ENCODE measurements around the gene RANBP3L. TPM values are rescaled to one million over a fixed set of nuclear protein-coding genes. Genes with fewer than 3 reads are reported as not detected.

The RANBP3L gene
- polyA plus RNA-seq, 2 of the 4 experiments (the other 2 are of a cell fraction), result not detected

DNA sequence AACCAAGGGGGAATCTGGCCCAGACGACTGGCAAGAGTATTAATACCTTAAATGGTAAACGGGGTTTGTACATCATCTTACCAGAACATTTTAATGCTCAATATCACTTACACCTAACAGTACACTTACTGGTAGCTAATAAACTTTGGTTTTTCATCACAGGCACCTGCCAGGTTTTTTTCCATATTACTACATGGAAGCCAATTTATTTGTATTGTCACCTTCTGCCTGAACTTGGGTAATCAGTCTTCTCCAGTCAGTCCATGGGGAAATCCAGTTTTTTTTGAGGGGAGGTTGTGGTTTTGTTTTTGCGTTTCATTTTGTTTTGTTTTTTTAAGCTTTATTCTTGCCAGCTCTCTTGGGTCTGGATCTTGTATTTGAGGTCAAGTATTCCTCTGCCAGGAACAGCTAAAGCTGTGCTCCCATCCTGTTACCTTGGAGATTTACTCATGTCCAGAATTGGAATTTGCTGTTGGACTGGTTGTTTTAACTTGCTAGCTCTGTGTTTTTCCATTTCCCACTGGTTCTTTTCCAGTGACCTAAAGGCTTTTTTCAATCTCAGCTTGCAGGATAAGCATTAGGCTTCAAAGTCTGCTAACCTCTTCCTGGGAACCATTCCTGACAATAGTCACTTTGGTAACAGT, 48.9 kb downstream of the RANBP3L start (continued):
- TF ChIP-seq FOSL2 (IDR thresholded peaks at IDR 0.05) (no peak), FOSL2 (CRISPR knock-in tag; IDR thresholded peaks at IDR 0.05) (no peak), CHD2 (IDR thresholded peaks at IDR 0.05; ENCODE audit: low read length, partially characterized antibody) (no peak)

DNA sequence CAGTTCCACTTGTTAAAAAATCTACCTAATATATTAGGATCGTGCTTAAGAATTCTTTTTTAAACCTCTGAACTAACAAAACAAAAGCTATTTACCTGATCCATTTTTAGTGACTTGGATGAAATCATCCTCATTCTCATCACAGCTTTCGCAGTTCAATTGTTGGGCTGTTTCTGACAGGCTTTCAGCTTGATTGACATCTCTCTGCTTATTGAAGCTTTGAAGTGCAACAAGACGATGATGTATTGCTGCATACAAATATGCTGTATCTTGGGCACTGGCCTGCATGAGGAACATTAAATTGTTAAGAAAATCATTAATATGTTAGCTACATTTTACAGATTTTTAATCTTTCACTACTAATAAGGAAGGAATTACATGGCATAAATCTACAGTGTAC, 50.5 kb downstream of the RANBP3L start:
- FAIRE-seq (no peak), ATAC-seq (no peak), DNase-seq (ENCODE audit: low read depth in 1 of 2, low spot score in 1 of 2) (no peak)
- WGBS (ENCODE audit: missing lambda C conversion rate), result 59% methylated on average over 3 of the region's 3 CpGs
- H3K27ac ChIP-seq, result no peak overlapping the region
- no peak for TF ChIP-seq HOXA7 (CRISPR knock-in tag; IDR thresholded peaks at IDR 0.05)
- no peak for TF ChIP-seq RARB (CRISPR knock-in tag; IDR thresholded peaks at IDR 0.05)
- no peak for TF ChIP-seq CEBPB (IDR thresholded peaks at IDR 0.05)
- no peak for TF ChIP-seq RAD21 (conservative IDR thresholded peaks at IDR 0.05 in 1 of 2, IDR thresholded peaks at IDR 0.05 in 1 of 2)
- H3K4me2 ChIP-seq, result no peak overlapping the region
- POLR2A ChIA-PET, result interaction anchor here (1.4 kb wide), 1 partner anchor 9 kb away, joined by 5 read pairs; the partner anchor contains the start of gene NADK2
- no peak overlapping the region for H3K4me3 ChIP-seq
- no peaks in the 10 kb centered on the region for H3K4me1 ChIP-seq
- no peaks in the 10 kb centered on the region for H3K9me3 ChIP-seq
- CTCF ChIA-PET, result interaction anchor here (1.2 to 2.6 kb wide), 5 partner anchors 9 to 442 kb away, joined by 3 to 11 read pairs (median 4); partner anchors contain the start of gene NADK2

DNA sequence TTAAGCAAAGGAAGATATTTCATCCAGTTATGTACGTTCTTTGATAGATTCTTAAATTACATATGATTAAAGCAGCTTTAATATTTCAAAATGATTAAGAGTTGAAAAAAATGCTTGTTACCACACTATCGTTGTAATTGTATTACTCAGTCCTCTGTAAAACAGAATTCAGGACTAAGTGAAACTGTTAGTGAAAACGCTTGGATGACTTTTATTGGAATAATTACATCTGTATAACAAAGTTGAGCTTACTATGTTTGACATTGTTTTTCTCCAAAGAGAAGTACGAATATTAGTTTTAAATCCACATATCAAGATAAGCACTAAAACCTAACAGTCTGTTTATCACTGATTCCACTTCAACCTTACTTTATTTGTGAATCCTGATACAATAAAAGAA, 51.3 kb downstream of the RANBP3L start:
- POLR2A ChIA-PET, result no interaction called here
- no peak for FAIRE-seq
- ATAC-seq, result no peak

DNA sequence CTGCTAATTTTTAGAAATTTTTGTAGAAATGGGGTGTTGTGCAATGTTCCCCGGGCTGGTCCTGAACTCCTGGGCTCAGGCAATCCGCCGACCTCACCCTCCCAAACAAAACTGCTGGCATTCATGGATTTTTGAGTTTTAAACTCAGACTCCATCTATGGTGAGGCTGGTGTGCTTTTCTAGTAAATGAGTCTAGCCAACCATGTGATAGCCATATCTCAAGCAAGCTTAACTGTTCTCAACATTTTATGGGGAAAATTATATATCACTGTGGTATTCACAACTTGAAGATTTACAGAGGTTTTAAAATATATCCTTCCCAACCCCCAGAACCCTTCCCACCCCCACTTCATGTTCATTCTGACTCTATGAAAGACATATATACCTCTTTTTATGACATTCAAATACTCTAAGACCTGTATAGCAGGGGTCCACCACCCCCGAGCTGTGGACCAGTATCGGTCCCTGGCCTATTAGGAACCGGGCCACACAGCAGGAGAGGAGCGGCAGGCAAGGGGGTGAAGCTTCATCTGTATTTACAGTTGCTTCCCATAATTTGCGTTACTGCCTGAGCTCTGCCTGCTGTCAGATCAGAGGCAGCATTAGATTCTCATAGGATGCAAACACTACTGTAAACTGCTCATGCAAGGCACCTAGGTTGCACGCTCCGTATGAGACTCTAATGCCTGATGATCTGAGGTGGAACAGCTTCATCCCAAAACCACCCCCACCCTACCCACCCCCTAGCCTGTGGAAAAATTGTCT, 55.5 kb downstream of the RANBP3L start:
- ChIA-PET CTCF (interaction anchor here (0.6 kb wide), 1 partner anchor 147 kb away, joined by 4 read pairs; no protein-coding TSS in a partner anchor), POLR2A (no interaction called here)
- no peak overlapping the region for H3K27ac ChIP-seq
- ATAC-seq, result no peak
- H3K4me3 ChIP-seq, result no peak overlapping the region
- H3K4me1 ChIP-seq, result 0 out of 3 replicates have a peak, but pooled peaks cover 5% of the 10 kb centered on the region
- H3K4me2 ChIP-seq, result no peak overlapping the region
- WGBS (ENCODE audit: missing lambda C conversion rate), result 74% methylated on average over 10 of the region's 10 CpGs
- DNase-seq (ENCODE audit: low read depth in 1 of 2, low spot score in 1 of 2), result no peak
- FAIRE-seq, result no peak
- H3K9me3 ChIP-seq, result no peaks in the 10 kb centered on the region
- TF ChIP-seq, protein P1, sequence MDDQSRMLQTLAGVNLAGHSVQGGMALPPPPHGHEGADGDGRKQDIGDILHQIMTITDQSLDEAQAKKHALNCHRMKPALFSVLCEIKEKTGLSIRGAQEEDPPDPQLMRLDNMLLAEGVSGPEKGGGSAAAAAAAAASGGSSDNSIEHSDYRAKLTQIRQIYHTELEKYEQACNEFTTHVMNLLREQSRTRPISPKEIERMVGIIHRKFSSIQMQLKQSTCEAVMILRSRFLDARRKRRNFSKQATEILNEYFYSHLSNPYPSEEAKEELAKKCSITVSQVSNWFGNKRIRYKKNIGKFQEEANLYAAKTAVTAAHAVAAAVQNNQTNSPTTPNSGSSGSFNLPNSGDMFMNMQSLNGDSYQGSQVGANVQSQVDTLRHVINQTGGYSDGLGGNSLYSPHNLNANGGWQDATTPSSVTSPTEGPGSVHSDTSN (IDR thresholded peaks at IDR 0.05), result no peak
- TF ChIP-seq EHF (CRISPR knock-in tag; IDR thresholded peaks at IDR 0.05) (no peak), RAD21 (conservative IDR thresholded peaks at IDR 0.05 in 1 of 2, IDR thresholded peaks at IDR 0.05 in 1 of 2) (no peak), TFCP2L1 (CRISPR knock-in tag; IDR thresholded peaks at IDR 0.05) (no peak), ZC3H11A (IDR thresholded peaks at IDR 0.05) (no peak), PHF8 (IDR thresholded peaks at IDR 0.05; ENCODE audit: borderline replicate concordance, low read depth) (no peak), SMC3 (IDR thresholded peaks at IDR 0.05) (no peak), NFE2L2 (conservative IDR thresholded peaks at IDR 0.05; ENCODE audit: low read length) (no peak), TP53 (CRISPR knock-in tag; IDR thresholded peaks at IDR 0.05) (no peak), JUNB (IDR thresholded peaks at IDR 0.05) (no peak), GATA3 (IDR thresholded peaks at IDR 0.05; ENCODE audit: borderline replicate concordance) (no peak)
- TF ChIP-seq, protein P2, sequence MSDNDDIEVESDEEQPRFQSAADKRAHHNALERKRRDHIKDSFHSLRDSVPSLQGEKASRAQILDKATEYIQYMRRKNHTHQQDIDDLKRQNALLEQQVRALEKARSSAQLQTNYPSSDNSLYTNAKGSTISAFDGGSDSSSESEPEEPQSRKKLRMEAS (IDR thresholded peaks at IDR 0.05), result no peak

More for the DNA sequence above, 51.3 kb downstream of the RANBP3L start:
- DNase-seq (ENCODE audit: low read depth in 1 of 2, low spot score in 1 of 2), result no peak
- H3K4me1 ChIP-seq, result no peaks in the 10 kb centered on the region
- TF ChIP-seq, protein P3, sequence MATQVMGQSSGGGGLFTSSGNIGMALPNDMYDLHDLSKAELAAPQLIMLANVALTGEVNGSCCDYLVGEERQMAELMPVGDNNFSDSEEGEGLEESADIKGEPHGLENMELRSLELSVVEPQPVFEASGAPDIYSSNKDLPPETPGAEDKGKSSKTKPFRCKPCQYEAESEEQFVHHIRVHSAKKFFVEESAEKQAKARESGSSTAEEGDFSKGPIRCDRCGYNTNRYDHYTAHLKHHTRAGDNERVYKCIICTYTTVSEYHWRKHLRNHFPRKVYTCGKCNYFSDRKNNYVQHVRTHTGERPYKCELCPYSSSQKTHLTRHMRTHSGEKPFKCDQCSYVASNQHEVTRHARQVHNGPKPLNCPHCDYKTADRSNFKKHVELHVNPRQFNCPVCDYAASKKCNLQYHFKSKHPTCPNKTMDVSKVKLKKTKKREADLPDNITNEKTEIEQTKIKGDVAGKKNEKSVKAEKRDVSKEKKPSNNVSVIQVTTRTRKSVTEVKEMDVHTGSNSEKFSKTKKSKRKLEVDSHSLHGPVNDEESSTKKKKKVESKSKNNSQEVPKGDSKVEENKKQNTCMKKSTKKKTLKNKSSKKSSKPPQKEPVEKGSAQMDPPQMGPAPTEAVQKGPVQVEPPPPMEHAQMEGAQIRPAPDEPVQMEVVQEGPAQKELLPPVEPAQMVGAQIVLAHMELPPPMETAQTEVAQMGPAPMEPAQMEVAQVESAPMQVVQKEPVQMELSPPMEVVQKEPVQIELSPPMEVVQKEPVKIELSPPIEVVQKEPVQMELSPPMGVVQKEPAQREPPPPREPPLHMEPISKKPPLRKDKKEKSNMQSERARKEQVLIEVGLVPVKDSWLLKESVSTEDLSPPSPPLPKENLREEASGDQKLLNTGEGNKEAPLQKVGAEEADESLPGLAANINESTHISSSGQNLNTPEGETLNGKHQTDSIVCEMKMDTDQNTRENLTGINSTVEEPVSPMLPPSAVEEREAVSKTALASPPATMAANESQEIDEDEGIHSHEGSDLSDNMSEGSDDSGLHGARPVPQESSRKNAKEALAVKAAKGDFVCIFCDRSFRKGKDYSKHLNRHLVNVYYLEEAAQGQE (IDR thresholded peaks at IDR 0.05), result no peak
- TF ChIP-seq, protein P4, sequence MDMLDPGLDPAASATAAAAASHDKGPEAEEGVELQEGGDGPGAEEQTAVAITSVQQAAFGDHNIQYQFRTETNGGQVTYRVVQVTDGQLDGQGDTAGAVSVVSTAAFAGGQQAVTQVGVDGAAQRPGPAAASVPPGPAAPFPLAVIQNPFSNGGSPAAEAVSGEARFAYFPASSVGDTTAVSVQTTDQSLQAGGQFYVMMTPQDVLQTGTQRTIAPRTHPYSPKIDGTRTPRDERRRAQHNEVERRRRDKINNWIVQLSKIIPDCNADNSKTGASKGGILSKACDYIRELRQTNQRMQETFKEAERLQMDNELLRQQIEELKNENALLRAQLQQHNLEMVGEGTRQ (IDR thresholded peaks at IDR 0.05), result no peak
- TF ChIP-seq JUNB (IDR thresholded peaks at IDR 0.05) (no peak), KDM1A (IDR thresholded peaks at IDR 0.05; ENCODE audit: low read depth) (no peak), MAFK (IDR thresholded peaks at IDR 0.05; ENCODE audit: partially characterized antibody) (no peak), BHLHE40 (IDR thresholded peaks at IDR 0.05; ENCODE audit: low read depth, low read length) (no peak), EHF (CRISPR knock-in tag; IDR thresholded peaks at IDR 0.05) (no peak), TP53 (CRISPR knock-in tag; IDR thresholded peaks at IDR 0.05) (no peak), JUN (IDR thresholded peaks at IDR 0.05) (no peak)
- H3K4me3 ChIP-seq, result no peak overlapping the region
- H3K27ac ChIP-seq, result no peak overlapping the region
- CTCF ChIA-PET, result interaction anchor here (0.8 to 2.6 kb wide), 3 partner anchors 9 to 72 kb away, joined by 3 to 11 read pairs (median 4); partner anchors contain the start of gene NADK2
- no peak overlapping the region for H3K4me2 ChIP-seq
- 28% methylated on average over 4 of the region's 4 CpGs for WGBS (ENCODE audit: missing lambda C conversion rate)
- H3K9me3 ChIP-seq, result no peaks in the 10 kb centered on the region

Data from A549 (cell line).